KBM-7 (cell line): Measurements from ENCODE around the gene ZNF770.
"Not testable (repeated sequence)": the region's sequence is repeated elsewhere in the genome, so short reads cannot be mapped to it uniquely, and the experiment has no call there.

Experiments
- DNase-seq: peaks from one replicate; pipeline ENCODE4 v3.0.0-alpha.2; 2015
- in situ Hi-C: fragments of 300-500 bp; cut with MboI; formaldehyde crosslinking; loops from 2 replicates; pipeline ENCODE4 v1.14.3; 2020; ENCODE audit warnings: low sequenced_read_pairs, low pct_unique_long_range_greater_than_20kb, mixed read lengths

The ZNF770 gene

GRCh38 chr15:34984889-34985630, 3.0 kb downstream of the ZNF770 start:
- in situ Hi-C loops: no loop called here
- no peak for DNase-seq

DNA sequence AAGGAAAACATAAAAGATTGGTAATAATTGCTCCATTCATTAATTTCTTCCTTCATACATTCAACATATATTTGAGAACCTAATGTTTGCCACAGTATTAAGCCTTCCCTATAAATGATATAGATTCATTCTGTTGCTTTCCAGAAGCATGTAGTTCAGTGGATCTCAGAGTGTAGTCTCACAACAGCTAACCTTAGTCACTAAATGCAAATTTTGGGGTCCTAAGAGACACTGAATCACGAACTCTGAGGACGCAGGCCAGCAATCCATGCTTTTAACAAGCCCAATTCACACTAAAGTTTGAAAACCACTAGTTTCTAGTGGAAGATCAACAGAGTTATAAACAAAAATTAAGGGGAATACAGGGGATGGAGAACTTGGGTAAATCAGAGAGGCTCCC, 11.3 kb downstream of the ZNF770 start:
- in situ Hi-C loops: no loop called here
- no peak for DNase-seq

DNA sequence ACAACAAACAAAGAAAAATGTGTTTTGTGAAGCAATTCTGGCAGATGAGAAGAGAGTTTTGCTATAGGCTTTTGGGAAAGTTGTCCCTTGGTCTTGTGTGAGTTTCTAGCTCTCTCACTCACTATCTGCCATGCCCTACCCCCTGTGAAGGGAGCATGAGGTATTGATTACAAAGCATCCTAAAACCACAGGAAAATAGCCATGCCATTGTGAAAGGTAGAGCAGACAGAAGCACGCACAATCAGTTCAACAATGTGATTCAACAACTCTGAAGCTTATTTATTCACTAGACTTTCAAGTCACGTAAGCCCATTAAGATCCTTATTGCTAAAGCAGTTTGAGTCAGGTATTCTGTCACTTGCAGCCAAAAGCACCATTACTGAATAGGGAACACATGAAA, 12.0 kb downstream of the ZNF770 start:
- in situ Hi-C loops: no loop called here
- DNase-seq: no peak

GRCh38 chr15:34973512-34973911, 14.6 kb downstream of the ZNF770 start:
- DNase-seq: peak; percentile 27
- in situ Hi-C loops: no loop called here

GRCh38 chr15:34970098-34970643, 17.9 kb downstream of the ZNF770 start:
- in situ Hi-C loops: not testable (repeated sequence)

DNA sequence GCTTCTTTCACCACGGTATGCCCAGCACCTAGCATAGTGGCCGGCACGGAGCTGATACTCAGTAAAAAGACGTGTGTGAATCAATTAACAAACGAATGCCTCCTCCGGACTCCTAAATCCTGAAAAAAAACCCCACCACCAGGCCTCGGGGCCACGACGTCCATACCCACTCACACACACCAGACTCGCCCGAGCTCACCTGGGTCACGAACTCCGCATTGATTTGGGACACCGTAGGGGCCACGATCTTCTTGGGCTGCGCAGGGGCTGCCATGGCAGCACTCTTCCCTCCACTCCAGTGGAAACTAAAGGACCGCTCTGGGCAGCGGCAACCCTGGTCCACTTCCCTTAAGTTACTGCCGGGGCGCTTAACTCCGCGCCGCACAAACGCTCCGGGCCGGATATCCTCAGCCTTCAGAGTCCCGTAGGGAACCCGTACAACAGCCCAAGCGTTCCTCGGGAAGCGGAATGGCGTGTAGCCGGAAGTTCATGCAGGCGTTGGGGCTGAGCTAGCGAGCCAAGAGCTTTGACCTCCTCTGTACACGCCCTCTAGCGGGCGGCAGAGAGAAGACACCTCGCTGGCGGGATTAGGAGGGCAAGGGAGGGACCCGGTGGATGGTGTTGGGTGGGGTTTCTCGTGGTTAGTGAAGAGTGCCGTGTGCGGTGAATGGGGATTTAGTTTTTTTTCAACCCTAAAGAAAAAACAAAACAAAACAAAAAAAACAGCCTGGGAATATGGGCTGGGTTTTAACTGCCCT, 18.6 kb downstream of the ZNF770 start, which contains the start of gene AQR:
Gene AQR, minus strand, starts transcription at position 403 of the 758 bp plus-strand sequence. Its CDS starts 129 bp downstream, at position 274.
- in situ Hi-C loops: no loop called here
- peak; percentile 97 for DNase-seq

More at GRCh38 chr15:34970098-34970643, 17.9 kb downstream of the ZNF770 start:
- not testable (repeated sequence) for DNase-seq

DNA sequence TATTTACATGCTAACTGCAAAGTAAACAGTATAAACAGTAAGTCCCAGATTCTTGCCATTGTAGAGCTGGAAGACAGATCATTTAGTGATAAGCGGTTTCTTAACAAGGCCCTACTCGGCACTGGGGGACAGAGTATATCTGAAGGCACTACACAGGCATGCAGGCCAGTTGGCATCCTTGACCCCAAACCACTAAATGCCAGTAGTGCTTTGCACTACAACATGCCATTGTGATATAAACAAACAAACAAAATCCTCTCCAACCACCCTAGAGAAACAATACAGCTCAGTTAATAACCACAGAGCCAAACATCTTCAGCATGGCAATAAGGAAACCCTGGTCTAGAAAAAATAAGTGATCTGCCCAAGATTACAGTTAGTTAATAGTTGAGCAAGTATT, 23.8 kb downstream of the ZNF770 start:
- DNase-seq: no peak
- in situ Hi-C loops: no loop called here

DNA sequence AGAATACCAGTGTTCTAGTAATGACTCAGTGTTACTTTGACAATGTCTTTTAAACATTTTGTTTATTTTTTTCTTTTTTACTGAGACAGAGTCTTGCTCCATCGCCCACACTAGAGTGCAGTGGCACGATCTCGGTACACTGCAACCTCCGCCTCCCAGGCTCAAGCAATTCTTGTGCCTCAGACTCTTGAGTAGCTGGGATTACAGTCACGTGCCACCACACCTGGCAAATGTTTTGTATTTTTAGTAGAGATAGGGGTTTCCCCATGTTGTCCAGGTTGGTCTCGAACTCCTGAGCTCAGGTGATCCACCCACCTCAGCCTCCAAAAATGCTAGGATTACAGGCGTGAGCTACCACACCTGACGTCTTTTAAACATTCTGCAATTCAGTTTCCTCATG, 34.2 kb downstream of the ZNF770 start:
- in situ Hi-C loops: no loop called here
- no peak for DNase-seq

GRCh38 chr15:34952481-34952880, 35.6 kb downstream of the ZNF770 start:
- DNase-seq: no peak
- in situ Hi-C loops: no loop called here

- in situ Hi-C loops: no loop called here
Observed at GRCh38 chr15:34951993-34952392, 36.1 kb downstream of the ZNF770 start.

GRCh38 chr15:34944936-34945335, 43.2 kb downstream of the ZNF770 start:
- in situ Hi-C loops: no loop called here
- no peak for DNase-seq

More at GRCh38 chr15:34951993-34952392, 36.1 kb downstream of the ZNF770 start:
- no peak for DNase-seq

GRCh38 chr15:34943711-34944110, 44.4 kb downstream of the ZNF770 start:
- DNase-seq: no peak
- in situ Hi-C loops: no loop called here

DNA sequence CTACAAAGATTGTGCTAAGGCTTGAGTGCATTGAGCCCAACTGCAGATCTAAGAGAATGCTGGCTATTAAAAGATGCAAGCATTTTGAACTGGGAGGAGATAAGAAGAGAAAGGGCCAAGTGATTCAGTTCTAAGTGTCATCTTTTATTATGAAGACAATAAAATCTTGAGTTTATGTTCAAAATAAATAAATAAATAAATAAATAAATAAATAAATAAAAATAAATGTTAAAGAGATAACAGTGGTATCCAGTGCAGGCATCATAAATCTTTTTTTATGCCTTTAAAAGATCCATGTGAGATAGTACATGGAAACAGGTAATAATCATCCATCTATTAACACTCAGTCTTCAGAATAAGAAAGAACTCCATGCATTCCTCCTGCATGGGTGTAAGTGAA, 44.8 kb downstream of the ZNF770 start:
- DNase-seq, in situ Hi-C loops: not testable (repeated sequence)

DNA sequence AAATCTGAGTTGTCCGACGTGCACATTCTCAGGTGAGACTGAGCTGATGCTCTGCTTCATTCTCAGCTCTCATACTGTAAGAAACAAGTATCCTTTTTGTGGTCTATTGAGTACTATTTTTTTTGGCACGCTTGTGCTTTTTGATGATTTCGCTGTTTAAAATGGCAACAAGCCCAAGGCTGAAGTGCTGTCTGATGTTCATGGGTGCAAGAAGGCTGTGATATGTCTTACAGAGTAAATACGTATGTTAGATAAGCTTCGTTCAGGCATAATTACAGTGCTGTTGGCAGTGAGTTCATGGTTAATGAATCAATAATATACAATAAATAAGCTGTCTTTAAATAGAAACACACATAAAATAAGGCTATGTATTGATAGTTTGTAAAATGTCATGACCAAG, 45.7 kb downstream of the ZNF770 start:
- in situ Hi-C loops: no loop called here
- no peak for DNase-seq

GRCh38 chr15:34941831-34942230, 46.3 kb downstream of the ZNF770 start:
- in situ Hi-C loops: no loop called here
- no peak for DNase-seq

GRCh38 chr15:34941185-34941698, 46.8 kb downstream of the ZNF770 start:
- no peak for DNase-seq
- in situ Hi-C loops: no loop called here

DNA sequence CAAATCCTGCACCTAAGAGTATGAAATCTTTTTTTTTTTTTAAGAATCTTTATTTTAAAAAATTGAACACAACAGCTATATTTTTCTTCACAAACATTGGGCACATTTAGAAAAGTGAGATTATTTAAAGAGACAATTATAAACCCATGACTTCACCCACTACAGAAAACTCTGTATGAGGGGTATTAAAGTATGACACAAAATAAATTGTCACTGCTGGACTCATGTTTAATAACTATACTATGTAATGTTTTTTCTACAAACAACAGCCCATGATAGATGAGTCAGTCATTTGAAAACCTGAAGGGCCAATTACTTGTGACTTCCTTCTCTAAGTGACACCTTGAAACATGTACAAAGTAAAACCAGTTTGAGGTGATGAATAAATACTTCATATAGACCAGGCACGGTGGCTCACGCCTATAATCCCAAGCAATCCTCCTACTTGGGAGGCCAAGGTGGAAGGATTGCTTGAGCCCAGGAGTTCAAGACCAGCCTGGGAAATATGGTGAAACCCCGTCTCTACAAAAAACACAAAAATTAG, 54.6 kb downstream of the ZNF770 start:
- DNase-seq: no peak
- in situ Hi-C loops: no loop called here

DNA sequence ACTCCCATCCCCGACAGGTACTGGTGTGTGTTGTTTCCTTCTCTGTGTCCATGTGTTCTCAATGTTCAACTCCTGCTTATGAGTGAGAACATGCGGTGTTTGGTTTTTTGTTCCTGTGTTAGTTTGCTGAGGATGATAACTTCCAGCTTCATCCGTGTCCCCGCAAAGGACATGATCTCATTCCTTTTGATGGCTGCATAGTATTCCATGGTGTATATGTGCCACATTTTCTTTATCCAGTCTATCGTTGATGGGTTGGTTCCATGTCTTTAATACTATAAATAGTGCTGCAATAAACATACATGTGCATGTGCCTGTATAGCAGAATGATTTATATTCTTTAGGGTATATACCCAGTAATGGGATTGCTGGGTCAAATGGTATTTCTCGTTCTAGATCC, 59.7 kb downstream of the ZNF770 start:
- DNase-seq, in situ Hi-C loops: not testable (repeated sequence)
